Endothelial cell of hepatic sinusoid (primary cell): ENCODE data around the gene HLA-B.
"Not testable (repeated sequence)": the region's sequence is repeated elsewhere in the genome, so short reads cannot be mapped to it uniquely, and the experiment has no call there.

ENCODE experiments used
- in situ Hi-C: cut with HindIII; loops from 2 replicates; pipeline ENCODE4 v1.10.0; 2017; ENCODE audit warnings: low sequenced_read_pairs

The HLA-B gene

DNA sequence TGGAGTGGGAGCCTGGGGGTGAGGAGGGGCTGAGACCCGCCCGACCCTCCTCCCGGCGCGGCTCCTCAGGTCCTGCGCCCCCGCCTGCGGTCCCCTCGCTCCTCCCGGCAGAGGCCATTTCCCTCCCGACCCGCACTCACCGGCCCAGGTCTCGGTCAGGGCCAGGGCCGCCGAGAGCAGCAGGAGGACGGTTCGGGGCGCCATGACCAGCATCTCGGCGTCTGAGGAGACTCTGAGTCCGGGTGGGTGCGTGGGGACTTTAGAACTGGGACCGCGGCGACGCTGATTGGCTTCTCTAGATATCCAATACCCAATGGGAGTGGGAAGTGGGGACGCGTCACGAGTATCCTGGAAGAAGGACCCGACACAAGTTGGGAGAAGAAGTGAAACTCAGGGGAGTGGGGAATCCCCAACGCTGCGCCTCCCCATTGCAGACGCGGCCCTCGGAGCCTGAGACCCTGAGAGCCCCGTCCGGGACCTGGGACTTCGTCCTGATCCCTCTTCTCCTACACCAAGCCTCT lies at the start of gene HLA-B:
Gene HLA-B, minus strand, starts transcription at position 234 of the 521 bp plus-strand sequence. Its CDS starts 21 bp downstream, at position 213.
- in situ Hi-C loops, result no loop called here

DNA sequence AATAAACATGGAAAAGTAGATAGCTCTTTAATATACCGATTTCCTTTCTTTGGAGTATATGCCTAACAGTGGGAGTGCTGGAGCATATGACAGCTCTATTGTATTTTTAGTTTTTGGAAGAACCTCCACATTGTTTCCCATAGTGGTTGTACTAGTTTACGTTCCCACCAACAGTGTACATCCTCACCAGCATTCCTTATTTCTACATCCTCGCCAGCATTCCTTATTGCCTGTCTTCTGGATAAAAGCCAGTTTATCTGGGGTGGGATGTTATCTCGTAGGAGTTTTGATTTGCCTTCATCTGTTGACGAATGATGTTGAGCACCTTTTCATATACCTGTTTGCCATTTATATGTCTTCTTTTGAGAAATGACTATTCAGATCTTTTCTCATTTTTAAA lies 49.0 kb upstream of the HLA-B start:
- in situ Hi-C loops, result no loop called here

DNA sequence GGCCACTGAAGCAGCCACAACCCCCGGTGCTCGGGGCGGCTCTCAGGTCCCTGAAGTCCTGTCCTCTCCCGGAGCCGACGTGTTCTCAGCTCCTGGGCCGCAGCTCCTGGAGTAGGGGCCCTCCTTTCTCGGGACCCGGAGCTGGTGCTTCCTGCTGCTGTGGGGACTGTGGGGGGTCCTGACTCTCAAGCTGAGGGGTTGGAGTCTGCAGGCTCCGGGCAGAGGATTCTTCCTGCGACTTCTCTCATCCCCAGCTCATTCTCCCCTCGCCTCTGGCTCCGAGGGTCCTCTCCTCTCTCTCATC lies 47.0 kb upstream of the HLA-B start:
- in situ Hi-C loops, result not testable (repeated sequence)

DNA sequence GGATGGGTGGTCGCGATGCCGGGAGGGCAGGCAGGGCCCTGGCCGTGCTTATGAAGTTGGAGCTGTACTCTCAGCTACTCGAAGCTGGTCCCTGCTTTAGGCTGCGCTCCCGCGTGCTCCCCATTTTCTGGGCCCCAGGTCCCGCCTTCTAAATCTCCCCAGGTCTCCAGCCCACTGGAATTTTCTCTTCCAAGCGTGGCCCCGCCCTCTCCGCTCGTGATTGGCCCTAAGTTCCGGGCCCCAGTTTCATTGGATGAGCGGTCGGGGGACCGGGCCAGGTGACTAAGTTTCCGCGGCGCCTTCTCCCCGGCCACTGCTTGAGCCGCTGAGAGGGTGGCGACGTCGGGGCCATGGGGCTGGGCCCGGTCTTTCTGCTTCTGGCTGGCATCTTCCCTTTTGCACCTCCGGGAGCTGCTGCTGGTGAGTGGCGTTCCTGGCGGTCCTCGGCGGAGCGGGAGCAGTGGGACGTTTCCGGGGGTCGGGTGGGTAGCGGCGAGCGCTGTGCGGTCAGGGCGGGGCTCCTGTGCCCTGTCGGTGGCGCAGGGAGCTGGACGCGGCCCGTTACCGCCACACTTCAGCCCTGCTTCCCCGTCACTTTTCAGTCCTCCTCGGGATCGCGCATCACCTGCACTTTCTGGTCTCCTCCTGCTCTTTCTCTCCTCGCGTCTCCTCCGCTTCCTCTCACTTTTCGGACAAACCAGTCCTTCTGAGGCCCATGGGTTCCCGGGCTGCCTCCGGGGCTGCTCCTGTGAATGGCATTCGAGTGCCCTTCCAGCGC lies 46.5 kb upstream of the HLA-B start, which contains the start of gene MICA:
Gene MICA, plus strand, starts transcription at position 313 of the 778 bp plus-strand sequence. Its CDS starts 38 bp downstream, at position 351.
- in situ Hi-C loops, result no loop called here

DNA sequence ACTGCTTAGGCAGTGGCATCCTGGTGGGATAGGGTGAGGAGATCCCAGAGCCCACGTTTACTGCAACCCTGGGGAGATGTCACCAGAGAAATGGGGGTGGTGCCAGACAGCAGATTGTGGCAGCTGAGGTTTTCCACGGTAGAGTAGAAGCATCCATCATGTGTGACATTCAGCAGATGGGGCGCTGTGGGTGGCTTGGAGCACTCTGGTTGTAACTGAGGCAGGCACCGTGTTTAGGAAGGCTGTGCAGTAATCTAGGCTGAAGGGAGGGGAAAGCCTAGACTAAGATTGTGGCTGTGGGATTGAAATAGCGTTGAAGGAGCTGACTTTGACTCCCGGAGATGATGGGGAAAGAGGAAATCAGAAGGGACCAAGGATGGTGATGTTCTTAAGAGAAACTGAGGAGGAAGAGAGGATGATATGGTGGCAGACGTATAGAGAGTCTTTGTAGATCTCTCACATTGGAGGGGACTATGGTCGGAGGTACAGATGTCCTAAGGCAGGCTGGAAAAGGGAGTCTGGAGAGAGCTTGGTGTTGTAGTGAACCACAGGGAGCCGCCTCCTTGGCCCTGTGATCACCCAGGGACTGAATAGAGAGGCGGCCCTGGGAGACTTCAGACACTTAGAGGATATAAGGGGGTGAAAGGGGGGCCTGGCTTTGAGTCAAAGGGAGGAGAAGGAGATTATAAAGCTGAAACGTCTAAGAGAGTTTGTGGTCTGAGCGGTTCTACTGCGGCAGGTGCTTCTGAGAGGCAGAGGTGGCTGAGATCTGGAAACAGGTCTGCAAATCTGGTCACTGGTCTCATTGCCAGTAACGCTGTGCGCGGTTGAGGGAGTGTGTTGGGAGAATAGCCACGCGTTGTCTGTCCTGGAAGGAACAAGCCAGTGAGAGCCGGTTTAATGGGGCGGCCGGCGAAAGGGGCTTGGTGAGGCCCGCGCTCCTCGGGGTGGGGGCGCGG lies 45.6 kb upstream of the HLA-B start:
- in situ Hi-C loops, result no loop called here

DNA sequence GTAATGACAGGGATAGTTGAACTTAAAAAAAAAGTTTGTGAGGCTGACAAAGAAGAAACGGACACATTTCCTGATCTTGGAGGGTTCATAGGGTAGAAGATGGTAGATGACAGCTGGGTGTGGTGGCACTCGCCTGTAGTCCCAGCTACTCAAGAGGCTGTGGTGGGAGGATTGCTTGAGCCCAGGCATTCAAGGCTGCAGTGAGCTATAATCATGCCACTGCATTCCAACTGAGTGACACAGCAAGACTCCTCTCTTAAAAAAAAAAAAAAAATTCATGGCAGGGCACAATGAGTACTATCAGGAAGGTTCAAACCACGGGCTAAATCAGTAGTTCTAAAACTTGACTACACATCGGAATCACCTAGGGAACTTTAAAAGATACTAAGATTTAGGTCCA lies 44.4 kb upstream of the HLA-B start:
- in situ Hi-C loops, result no loop called here

DNA sequence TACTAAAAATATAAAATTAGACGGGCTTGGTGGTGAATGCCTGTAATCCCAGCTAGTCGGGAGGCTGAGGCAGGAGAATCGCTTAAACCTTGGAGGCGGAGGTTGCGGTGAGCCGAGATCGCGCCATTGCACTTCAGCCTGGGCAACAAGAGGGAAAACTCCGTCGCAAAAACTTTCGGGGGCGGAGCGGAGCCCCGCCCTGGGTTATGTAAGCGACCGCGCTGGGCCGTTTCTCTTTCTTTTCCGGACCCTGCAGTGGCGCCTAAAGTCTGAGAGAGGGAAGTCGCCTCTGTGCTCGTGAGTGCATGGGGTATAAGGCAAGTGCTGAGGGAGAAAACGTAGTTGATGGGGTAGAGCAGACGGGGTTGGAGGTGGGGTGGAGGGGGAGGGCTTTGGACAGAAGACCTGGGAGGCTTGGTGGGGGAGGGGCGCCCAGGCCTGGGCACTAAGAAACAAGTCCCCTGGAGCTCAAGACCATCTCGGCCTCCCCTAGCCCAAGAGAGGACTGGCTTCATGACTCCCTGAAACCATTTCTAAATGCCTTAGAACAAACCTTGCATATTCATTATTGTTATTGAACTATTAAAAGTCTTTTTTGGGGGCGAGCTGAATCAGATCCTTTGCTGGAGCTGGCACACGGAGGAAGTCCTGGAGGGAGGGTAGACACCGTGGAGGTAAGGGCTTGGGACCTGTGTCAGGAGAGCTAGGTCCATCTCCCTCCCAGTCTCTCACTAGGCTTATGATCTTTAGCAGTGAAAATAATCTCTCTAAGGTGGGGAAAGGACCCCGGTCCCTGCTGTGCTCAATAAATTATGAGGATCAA lies 43.7 kb upstream of the HLA-B start:
- in situ Hi-C loops, result no loop called here

DNA sequence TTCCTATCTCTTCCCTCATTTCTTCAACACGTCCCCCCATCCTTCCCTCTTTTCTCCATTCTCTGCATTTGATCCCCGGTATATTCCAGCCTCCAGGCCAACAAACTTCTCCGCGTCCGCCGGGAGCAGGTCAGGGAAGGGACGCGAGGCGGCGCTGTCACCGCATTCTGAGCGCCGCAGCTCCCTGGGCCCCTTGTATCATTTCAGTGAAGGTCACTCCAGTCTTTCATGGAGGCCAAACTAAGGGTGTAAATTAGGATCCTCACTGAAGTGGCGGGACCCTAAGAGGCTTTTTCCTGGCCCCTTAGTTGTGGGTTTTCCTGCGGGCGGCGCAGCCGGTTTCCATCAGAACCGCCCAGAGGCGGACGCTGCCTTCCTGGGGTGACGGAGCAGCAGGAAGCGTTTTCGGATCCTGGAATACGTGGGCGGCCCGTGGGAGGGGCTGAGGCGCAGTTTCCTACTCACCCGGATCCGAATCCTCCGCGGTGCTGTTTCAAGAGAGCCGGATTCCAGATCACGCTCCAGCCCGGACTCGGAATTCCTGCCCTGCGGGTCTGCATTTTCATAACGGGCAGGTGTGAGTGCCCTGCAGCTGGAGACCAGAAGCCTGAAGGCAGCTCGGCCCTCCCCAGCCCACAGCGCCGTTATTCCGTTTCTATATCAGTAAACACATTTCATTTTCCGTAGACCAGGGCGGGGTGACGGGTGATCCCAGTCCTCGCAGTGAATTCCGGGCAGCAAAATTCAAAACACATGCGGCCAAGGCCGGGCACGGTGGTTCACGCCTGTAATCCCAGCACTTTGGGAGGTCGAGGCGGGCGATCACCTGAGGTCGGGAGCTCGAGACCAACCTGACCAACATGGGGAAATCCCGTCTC lies 42.8 kb upstream of the HLA-B start:
- in situ Hi-C loops, result no loop called here

DNA sequence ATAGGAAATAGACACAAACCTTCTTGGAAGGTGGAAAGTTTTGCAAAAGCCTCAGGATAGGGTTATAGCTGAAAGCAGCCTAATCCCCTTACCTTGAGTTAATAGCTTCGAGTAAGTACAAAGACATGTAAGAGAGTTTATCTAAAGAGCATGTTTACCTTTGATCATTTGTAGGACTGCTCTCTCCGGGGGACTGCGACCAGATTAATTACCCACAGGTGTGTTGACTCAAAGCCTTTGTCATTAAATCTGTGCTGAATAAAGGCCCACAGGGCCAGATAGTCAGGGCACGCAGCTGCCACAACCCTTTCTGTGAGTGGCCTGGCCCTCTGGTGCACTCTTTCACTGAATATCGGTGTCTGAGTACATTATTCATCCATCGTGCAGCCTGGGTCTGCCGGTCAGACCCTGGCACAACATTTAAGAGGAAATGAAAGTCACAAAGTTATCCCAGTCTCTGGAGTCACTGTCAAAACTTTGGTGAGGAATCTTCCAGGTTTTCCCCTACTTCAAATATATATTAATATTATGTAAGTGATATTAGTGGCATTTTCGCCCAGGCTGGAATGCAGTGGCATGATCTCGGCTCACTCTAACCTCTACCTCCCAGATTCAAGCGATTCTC lies 41.0 kb upstream of the HLA-B start:
- in situ Hi-C loops, result no loop called here

DNA sequence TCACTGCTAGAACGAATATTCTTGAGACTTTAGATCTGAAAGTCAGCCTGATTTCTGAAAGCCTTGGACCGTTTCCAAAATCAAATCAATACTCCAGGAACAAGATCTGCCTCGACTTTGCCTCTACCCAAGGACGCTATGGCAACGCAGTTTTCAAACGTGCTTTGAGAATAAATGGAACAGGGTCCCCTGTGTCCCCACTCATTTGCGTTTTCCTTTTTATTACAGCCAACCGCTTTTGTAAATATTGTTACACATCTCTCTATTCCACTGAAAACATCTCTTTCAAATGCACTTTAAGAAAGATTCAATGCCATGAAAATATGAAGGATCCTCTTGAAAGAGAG lies 40.1 kb upstream of the HLA-B start:
- in situ Hi-C loops, result not testable (repeated sequence)

DNA sequence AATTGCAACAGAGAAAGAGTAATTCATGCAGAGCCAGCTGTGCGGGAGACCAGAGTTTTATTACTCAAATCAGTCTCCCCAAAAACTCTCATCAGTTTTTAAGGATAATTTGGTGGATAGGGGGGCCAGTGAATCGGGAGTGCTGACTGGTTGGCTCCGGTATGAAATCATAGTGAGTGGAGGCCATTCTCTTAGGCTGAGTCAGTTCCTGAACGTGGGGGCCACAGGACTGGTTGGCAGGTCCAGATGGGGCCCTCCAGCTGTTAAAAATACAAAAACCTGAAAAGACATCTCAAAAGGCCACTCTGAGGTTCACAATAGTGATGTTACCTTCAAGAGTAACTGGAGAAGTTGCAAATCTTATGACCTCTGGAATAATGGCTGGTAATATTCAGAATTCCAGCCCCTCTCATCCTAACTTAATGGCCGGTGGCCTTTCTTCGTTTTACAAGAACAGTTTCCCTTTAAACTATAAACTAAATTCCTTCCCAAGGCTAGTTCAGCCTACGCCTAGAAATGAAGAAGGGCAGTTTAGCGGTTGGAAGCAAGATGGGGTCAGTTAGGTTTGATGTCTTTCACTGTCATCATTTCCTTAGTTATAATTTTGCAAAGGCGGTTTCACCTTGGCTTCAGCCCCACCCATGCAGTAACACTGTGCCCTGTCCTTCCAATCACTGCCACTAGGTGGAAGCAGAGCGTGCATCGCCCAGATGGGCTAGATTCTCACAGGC lies 39.6 kb upstream of the HLA-B start:
- in situ Hi-C loops, result no loop called here

DNA sequence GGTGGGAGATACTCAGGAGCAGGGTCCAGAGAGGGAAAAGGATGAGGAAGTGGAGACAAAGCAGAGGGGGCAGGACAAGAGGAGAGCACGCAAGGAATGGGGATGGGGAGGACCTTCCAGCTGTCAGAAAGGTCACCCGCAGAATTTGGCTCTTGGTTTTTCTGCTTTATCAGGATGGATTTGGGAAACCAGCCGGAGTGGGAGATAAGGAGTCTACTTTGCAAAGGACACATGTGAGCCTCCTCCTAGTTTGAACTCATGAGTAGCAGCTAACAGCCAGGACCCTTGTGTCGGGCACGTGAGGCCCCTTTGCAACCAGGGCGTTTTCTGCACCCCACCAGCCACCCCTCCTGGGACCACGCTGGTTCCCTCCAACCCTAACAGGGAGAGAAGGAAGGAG lies 38.9 kb upstream of the HLA-B start:
- in situ Hi-C loops, result no loop called here

DNA sequence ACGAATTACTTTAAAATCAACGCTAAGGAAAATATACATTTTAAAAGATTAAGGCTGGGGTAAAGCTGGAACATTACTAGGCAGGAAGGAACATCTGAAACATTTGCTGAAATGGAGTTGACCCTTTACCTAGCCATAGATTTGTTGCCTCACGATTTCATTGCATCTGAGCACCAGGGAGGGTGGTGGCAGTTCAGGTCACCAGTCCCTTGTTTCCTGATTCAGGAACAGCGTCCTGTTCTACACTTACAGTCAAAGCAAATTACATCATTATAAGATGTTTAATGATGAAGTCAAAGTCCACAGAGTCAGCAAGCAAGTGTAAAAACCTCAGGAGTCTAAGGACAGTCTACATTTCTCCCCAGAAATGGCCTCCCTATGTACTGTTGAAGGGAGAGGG lies 37.4 kb upstream of the HLA-B start:
- in situ Hi-C loops, result no loop called here

DNA sequence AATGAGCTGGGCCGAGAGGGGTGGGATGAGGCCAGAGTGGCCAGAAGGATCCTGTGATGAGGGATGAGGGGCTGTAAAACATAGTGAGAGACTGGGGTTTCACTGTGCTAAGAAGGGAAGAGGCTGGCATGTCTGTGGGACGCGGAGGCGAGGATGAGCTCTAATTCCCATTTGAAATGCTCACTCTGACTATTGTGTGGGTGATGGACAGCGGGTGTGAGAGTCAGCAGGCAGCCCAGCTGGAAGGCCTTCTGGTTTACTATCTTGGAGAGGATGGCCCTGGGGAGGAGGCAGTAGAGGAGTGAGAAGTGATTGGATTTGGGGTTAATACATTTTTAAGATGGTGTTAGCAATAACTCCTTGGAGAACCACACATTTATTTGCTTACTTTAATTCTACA lies 37.0 kb upstream of the HLA-B start:
- in situ Hi-C loops, result no loop called here

DNA sequence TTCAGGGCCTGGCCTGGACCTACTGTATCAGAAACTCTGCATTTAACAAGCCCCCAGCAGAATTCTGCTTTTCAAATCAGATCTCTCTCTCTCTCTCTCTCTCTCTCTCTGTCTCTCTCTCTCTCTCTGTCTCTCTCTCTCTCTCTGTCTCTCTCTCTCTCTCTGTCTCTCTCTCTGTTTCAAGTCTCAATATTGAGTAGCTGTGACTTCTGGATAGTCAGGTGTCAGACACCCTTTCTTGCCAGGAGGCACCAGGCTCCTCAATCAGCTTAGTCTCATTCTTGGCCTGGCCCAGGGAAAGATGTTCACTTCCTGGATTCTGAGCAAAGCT lies 32.8 kb upstream of the HLA-B start:
- in situ Hi-C loops, result not testable (repeated sequence)

DNA sequence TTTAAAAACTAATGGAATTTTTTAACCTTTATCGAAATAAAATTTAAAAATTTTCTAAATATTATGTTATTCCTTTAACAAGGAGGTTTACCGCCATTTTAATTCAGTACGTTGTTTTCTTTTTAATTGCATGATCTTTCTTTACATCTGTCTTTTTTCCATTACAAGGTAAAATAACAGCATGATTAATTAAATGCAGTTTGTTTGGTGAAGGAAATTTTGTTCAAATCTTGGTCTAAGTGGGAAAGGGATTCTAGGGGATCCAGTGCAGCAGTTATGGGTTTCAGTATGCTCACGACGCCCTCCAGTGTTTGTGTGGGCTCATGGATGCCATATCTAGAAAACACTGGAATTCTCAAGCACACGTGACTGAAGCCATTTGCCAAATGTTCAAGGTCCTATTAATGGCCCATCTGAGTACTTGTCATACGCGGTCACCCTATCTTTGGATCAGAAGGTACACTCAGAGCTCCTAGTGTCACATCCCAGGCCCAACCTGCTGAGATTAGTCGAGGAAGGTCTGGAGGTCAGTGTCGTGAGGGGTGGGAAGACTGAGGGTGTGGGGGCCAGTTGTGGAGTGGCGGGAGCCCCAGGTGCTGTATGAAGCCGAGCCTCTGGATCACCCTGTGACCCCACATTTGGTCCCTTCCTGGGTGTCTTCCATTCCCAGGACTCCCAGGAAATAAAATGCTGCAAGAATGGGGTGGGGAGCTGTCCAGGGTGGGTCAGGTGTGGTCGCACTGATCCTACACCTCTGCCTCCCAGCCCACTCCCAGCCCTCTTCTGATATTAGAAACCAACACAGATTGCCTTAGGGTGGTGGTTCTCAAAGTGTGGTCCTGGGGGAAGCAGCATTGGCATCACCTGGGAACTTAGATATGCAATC lies 32.2 kb upstream of the HLA-B start:
- in situ Hi-C loops, result not testable (repeated sequence)

DNA sequence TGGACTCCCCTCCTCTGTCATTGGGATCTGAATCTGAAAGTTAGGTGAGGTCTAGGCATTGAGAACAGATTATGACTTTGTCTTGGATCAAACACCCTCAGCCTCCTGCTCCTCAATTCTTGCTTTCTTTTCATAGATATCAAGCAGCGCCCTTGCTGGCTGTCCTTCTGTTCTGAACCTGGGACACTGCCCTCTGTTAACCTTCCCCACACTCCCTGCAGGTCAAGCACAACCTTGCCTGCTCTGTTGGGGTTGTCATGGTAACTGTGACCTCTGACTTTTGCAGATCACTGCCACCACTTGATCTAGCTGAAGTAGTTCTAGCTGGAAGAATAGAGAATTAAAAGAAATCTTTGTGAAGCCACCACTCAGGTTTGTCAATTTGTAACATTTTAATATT lies 30.0 kb upstream of the HLA-B start:
- in situ Hi-C loops, result no loop called here

DNA sequence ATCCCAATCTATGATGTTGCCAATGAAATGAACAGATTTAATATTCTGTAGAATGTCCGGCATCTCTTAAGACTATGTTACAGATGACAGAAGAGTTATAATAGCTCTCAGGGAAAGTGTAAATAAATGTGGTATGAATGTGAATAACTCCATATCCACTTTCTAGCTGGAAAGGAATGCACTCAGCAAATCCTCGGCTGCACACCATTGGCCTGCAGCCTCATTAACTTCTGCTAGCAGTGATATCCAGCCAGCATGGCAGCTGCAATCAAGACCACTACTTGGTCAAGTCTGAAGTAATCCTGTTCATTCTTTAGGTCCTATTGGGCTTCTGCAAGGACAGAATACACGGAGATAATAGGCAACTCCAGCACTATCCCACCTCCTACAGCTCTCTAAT lies 29.1 kb upstream of the HLA-B start:
- in situ Hi-C loops, result no loop called here
